ENCODE data around the gene INTU. TPM values are rescaled to one million over a fixed set of nuclear protein-coding genes. Genes with fewer than 3 reads are reported as not detected.

The INTU gene
- total and polyA plus RNA-seq, 9 of the 15 experiments (the other 6 are each of a cell fraction or from before 2014, with no cell fraction given), result 1.5 to 8.9 (median 3.9) TPM

- TF ChIP-seq, protein P1, sequence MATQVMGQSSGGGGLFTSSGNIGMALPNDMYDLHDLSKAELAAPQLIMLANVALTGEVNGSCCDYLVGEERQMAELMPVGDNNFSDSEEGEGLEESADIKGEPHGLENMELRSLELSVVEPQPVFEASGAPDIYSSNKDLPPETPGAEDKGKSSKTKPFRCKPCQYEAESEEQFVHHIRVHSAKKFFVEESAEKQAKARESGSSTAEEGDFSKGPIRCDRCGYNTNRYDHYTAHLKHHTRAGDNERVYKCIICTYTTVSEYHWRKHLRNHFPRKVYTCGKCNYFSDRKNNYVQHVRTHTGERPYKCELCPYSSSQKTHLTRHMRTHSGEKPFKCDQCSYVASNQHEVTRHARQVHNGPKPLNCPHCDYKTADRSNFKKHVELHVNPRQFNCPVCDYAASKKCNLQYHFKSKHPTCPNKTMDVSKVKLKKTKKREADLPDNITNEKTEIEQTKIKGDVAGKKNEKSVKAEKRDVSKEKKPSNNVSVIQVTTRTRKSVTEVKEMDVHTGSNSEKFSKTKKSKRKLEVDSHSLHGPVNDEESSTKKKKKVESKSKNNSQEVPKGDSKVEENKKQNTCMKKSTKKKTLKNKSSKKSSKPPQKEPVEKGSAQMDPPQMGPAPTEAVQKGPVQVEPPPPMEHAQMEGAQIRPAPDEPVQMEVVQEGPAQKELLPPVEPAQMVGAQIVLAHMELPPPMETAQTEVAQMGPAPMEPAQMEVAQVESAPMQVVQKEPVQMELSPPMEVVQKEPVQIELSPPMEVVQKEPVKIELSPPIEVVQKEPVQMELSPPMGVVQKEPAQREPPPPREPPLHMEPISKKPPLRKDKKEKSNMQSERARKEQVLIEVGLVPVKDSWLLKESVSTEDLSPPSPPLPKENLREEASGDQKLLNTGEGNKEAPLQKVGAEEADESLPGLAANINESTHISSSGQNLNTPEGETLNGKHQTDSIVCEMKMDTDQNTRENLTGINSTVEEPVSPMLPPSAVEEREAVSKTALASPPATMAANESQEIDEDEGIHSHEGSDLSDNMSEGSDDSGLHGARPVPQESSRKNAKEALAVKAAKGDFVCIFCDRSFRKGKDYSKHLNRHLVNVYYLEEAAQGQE (IDR thresholded peaks at IDR 0.05; ENCODE audit: borderline replicate concordance), result peak; percentile 45; the same call in 1 of the 2 replicates
- TF ChIP-seq, protein P1 (CRISPR knock-in tag; IDR thresholded peaks at IDR 0.05; ENCODE audit: low read depth), result no peak
- TF ChIP-seq RBM39 (optimal IDR thresholded peaks at IDR 0.05; ENCODE audit: low read depth, low read length) (no peak), CGGBP1 (CRISPR knock-in tag; IDR thresholded peaks at IDR 0.05) (no peak), ARNT (IDR thresholded peaks at IDR 0.05) (0 out of 4 replicates have a peak, but pooled peaks of 1 of the 2 experiments have one; percentile 24), TCF3 (CRISPR knock-in tag; IDR thresholded peaks at IDR 0.05) (peak; percentile 40; the same call in 1 of the 2 replicates), ATF7 (IDR thresholded peaks at IDR 0.05) (0 out of 2 replicates have a peak, but pooled peaks have one; percentile 11), ZNF785 (CRISPR knock-in tag; IDR thresholded peaks at IDR 0.05) (no peak), FOS (IDR thresholded peaks at IDR 0.05; ENCODE audit: extremely low read depth, insufficient read length) (no peak), ZNF398 (CRISPR knock-in tag; IDR thresholded peaks at IDR 0.05) (no peak), CBFA2T3 (IDR thresholded peaks at IDR 0.05) (peak; percentile 35)
Observed at GRCh38 chr4:127586922-127587571, 45.7 kb upstream of the INTU start (continued).
